ENCODE data around the gene SNX27. TPM values are rescaled to one million over a fixed set of nuclear protein-coding genes. Genes with fewer than 3 reads are reported as not detected.
A peak's percentile ranks its signal among the peaks of the same experiment; 100 is the strongest.

Gene SNX27
- total and polyA plus RNA-seq, 5 donors from 2014 or later: 10.4 to 25.3 (median 11.8) TPM

GRCh38 chr1:151693057-151693651 is 81.3 kb downstream of the SNX27 start:
- Histone ChIP-seq H3K4me1 (ENCODE audit: control insufficient read depth, insufficient read depth, low read length, poor library complexity, severe bottlenecking) (no peaks in the 10 kb centered on the region), H3K36me3 (ENCODE audit: control insufficient read depth, insufficient read depth, low read length) (peaks cover 40% of the 10 kb centered on the region), H3K27ac (ENCODE audit: insufficient read depth, low read length, poor library complexity, severe bottlenecking) (no peak overlapping the region), H3K4me3 (ENCODE audit: low read depth, low read length) (no peak overlapping the region), H3K9me3 (ENCODE audit: control insufficient read depth in 2 of 2, low read length in 2 of 2) (no peaks in the 10 kb centered on the region), H3K27me3 (ENCODE audit: control insufficient read depth, insufficient read depth, low read length) (no peaks in the 10 kb centered on the region)
- Mint-ChIP-seq H3K4me1 (peaks cover 0 to 12% (median 6%) of the 10 kb centered on the region in 4 donors), H3K27ac (peak overlapping the region in 2 of 3 donors; percentile 14 to 38), H3K36me3 (peaks cover 40% of the 10 kb centered on the region), H3K27me3 (no peaks in the 10 kb centered on the region), H3K9me3 (no peaks in the 10 kb centered on the region), H3K4me3 (no peak overlapping the region)
- peak in 1 of 3 donors; percentile 16 for DNase-seq
- ATAC-seq (ENCODE audit: low read depth in 2 of 2): no peak

- no peak overlapping the region for H3K4me3 Mint-ChIP-seq
- Histone ChIP-seq H3K27me3 (ENCODE audit: control insufficient read depth, insufficient read depth, low read length) (no peaks in the 10 kb centered on the region), H3K36me3 (ENCODE audit: control insufficient read depth, insufficient read depth, low read length) (peaks cover 36% of the 10 kb centered on the region), H3K4me3 (ENCODE audit: low read depth, low read length) (no peak overlapping the region), H3K4me1 (ENCODE audit: control insufficient read depth, insufficient read depth, low read length, poor library complexity, severe bottlenecking) (peaks cover 6% of the 10 kb centered on the region), H3K27ac (ENCODE audit: insufficient read depth, low read length, poor library complexity, severe bottlenecking) (no peak overlapping the region), H3K9me3 (ENCODE audit: control insufficient read depth in 2 of 2, low read length in 2 of 2) (no peaks in the 10 kb centered on the region)
- H3K36me3 Mint-ChIP-seq: peaks cover 33% of the 10 kb centered on the region
- no peaks in the 10 kb centered on the region for H3K27me3 Mint-ChIP-seq
- DNase-seq (no peak), ATAC-seq (ENCODE audit: low read depth in 2 of 2) (no peak)
- no peak overlapping the region for H3K27ac Mint-ChIP-seq
- peaks cover 0 to 15% (median 2%) of the 10 kb centered on the region in 4 donors for H3K4me1 Mint-ChIP-seq
- no peaks in the 10 kb centered on the region for H3K9me3 Mint-ChIP-seq
Observed at GRCh38 chr1:151701515-151701914, 89.7 kb downstream of the SNX27 start.

- no peak overlapping the region for H3K4me3 Mint-ChIP-seq
- no peaks in the 10 kb centered on the region for H3K27me3 Mint-ChIP-seq
- DNase-seq (no peak), ATAC-seq (ENCODE audit: low read depth in 2 of 2) (no peak)
- H3K4me1 ChIP-seq (ENCODE audit: control insufficient read depth, insufficient read depth, low read length, poor library complexity, severe bottlenecking): peaks cover 6% of the 10 kb centered on the region
- H3K36me3 Mint-ChIP-seq: peaks cover 24% of the 10 kb centered on the region
- H3K4me1 Mint-ChIP-seq: peaks cover 0 to 21% (median 2%) of the 10 kb centered on the region in 4 donors
- H3K36me3 ChIP-seq (ENCODE audit: control insufficient read depth, insufficient read depth, low read length): peaks cover 24% of the 10 kb centered on the region
- no peak overlapping the region for H3K27ac ChIP-seq (ENCODE audit: insufficient read depth, low read length, poor library complexity, severe bottlenecking)
- no peak overlapping the region for H3K4me3 ChIP-seq (ENCODE audit: low read depth, low read length)
- peak overlapping the region in 1 of 3 donors; percentile 84 for H3K27ac Mint-ChIP-seq
- H3K27me3 ChIP-seq (ENCODE audit: control insufficient read depth, insufficient read depth, low read length): no peaks in the 10 kb centered on the region
- no peaks in the 10 kb centered on the region for H3K9me3 Mint-ChIP-seq
- no peaks in the 10 kb centered on the region for H3K9me3 ChIP-seq (ENCODE audit: control insufficient read depth in 2 of 2, low read length in 2 of 2)
Observed at GRCh38 chr1:151702936-151703335, 91.1 kb downstream of the SNX27 start.

GRCh38 chr1:151703813-151704212 is 92.0 kb downstream of the SNX27 start:
- H3K4me1 ChIP-seq (ENCODE audit: control insufficient read depth, insufficient read depth, low read length, poor library complexity, severe bottlenecking): peaks cover 6% of the 10 kb centered on the region
- H3K4me3 ChIP-seq (ENCODE audit: low read depth, low read length): no peak overlapping the region
- Mint-ChIP-seq H3K27ac (peak overlapping the region in 2 of 3 donors; percentile 60 to 76), H3K9me3 (no peaks in the 10 kb centered on the region), H3K27me3 (no peaks in the 10 kb centered on the region), H3K4me3 (no peak overlapping the region), H3K36me3 (peaks cover 19% of the 10 kb centered on the region), H3K4me1 (peaks cover 0 to 21% (median 2%) of the 10 kb centered on the region in 4 donors)
- H3K36me3 ChIP-seq (ENCODE audit: control insufficient read depth, insufficient read depth, low read length): peaks cover 16% of the 10 kb centered on the region
- no peaks in the 10 kb centered on the region for H3K9me3 ChIP-seq (ENCODE audit: control insufficient read depth in 2 of 2, low read length in 2 of 2)
- no peak overlapping the region for H3K27ac ChIP-seq (ENCODE audit: insufficient read depth, low read length, poor library complexity, severe bottlenecking)
- DNase-seq: no peak
- H3K27me3 ChIP-seq (ENCODE audit: control insufficient read depth, insufficient read depth, low read length): no peaks in the 10 kb centered on the region
- no peak for ATAC-seq (ENCODE audit: low read depth in 2 of 2)

GRCh38 chr1:151704246-151704645 is 92.4 kb downstream of the SNX27 start:
- H3K4me3 Mint-ChIP-seq: no peak overlapping the region
- DNase-seq (no peak), ATAC-seq (ENCODE audit: low read depth in 2 of 2) (no peak)
- Histone ChIP-seq H3K4me1 (ENCODE audit: control insufficient read depth, insufficient read depth, low read length, poor library complexity, severe bottlenecking) (peaks cover 6% of the 10 kb centered on the region), H3K27ac (ENCODE audit: insufficient read depth, low read length, poor library complexity, severe bottlenecking) (no peak overlapping the region), H3K9me3 (ENCODE audit: control insufficient read depth in 2 of 2, low read length in 2 of 2) (no peaks in the 10 kb centered on the region), H3K4me3 (ENCODE audit: low read depth, low read length) (no peak overlapping the region), H3K36me3 (ENCODE audit: control insufficient read depth, insufficient read depth, low read length) (peaks cover 11% of the 10 kb centered on the region), H3K27me3 (ENCODE audit: control insufficient read depth, insufficient read depth, low read length) (no peaks in the 10 kb centered on the region)
- H3K27ac Mint-ChIP-seq: peak overlapping the region in 1 of 3 donors; percentile 52
- H3K4me1 Mint-ChIP-seq: peaks cover 0 to 21% (median 2%) of the 10 kb centered on the region in 4 donors
- H3K36me3 Mint-ChIP-seq: peaks cover 18% of the 10 kb centered on the region
- no peaks in the 10 kb centered on the region for H3K27me3 Mint-ChIP-seq
- no peaks in the 10 kb centered on the region for H3K9me3 Mint-ChIP-seq

GRCh38 chr1:151705146-151705545 is 93.3 kb downstream of the SNX27 start:
- peaks cover 0 to 21% (median 2%) of the 10 kb centered on the region in 4 donors for H3K4me1 Mint-ChIP-seq
- H3K27ac Mint-ChIP-seq: no peak overlapping the region
- peaks cover 9% of the 10 kb centered on the region for H3K36me3 Mint-ChIP-seq

GRCh38 chr1:151705753-151706463 is 94.1 kb downstream of the SNX27 start:
- no peak for ATAC-seq (ENCODE audit: low read depth in 2 of 2)
- H3K36me3 ChIP-seq (ENCODE audit: control insufficient read depth, insufficient read depth, low read length): no peaks in the 10 kb centered on the region
- H3K27ac Mint-ChIP-seq: no peak overlapping the region

More at GRCh38 chr1:151705146-151705545, 93.3 kb downstream of the SNX27 start:
- H3K27me3 Mint-ChIP-seq: no peaks in the 10 kb centered on the region
- peaks cover 2% of the 10 kb centered on the region for H3K36me3 ChIP-seq (ENCODE audit: control insufficient read depth, insufficient read depth, low read length)
- ATAC-seq (ENCODE audit: low read depth in 2 of 2) (no peak), DNase-seq (no peak)
- H3K27me3 ChIP-seq (ENCODE audit: control insufficient read depth, insufficient read depth, low read length): no peaks in the 10 kb centered on the region
- no peak overlapping the region for H3K4me3 ChIP-seq (ENCODE audit: low read depth, low read length)
- peaks cover 6% of the 10 kb centered on the region for H3K4me1 ChIP-seq (ENCODE audit: control insufficient read depth, insufficient read depth, low read length, poor library complexity, severe bottlenecking)
- no peak overlapping the region for H3K27ac ChIP-seq (ENCODE audit: insufficient read depth, low read length, poor library complexity, severe bottlenecking)
- H3K4me3 Mint-ChIP-seq: no peak overlapping the region
- H3K9me3 ChIP-seq (ENCODE audit: control insufficient read depth in 2 of 2, low read length in 2 of 2): no peaks in the 10 kb centered on the region
- H3K9me3 Mint-ChIP-seq: no peaks in the 10 kb centered on the region

More at GRCh38 chr1:151705753-151706463, 94.1 kb downstream of the SNX27 start:
- H3K9me3 ChIP-seq (ENCODE audit: control insufficient read depth in 2 of 2, low read length in 2 of 2): no peaks in the 10 kb centered on the region
- Mint-ChIP-seq H3K4me3 (no peak overlapping the region), H3K27me3 (no peaks in the 10 kb centered on the region), H3K36me3 (peaks cover 3% of the 10 kb centered on the region), H3K4me1 (peaks cover 0 to 21% (median 2%) of the 10 kb centered on the region in 4 donors), H3K9me3 (no peaks in the 10 kb centered on the region)
- H3K4me1 ChIP-seq (ENCODE audit: control insufficient read depth, insufficient read depth, low read length, poor library complexity, severe bottlenecking): peaks cover 6% of the 10 kb centered on the region
- no peak overlapping the region for H3K4me3 ChIP-seq (ENCODE audit: low read depth, low read length)
- no peak for DNase-seq
- H3K27me3 ChIP-seq (ENCODE audit: control insufficient read depth, insufficient read depth, low read length): no peaks in the 10 kb centered on the region
- no peak overlapping the region for H3K27ac ChIP-seq (ENCODE audit: insufficient read depth, low read length, poor library complexity, severe bottlenecking)

All from CD4-positive, CD25-positive, alpha-beta regulatory T cell (primary cell).